ENCODE results near the gene TSEN2. TPM values are rescaled to one million over a fixed set of nuclear protein-coding genes. Genes with fewer than 3 reads are reported as not detected.

The TSEN2 gene
- total and polyA plus RNA-seq, 2 of the 13 experiments (the other 11 are each of a cell fraction or from before 2014, with no cell fraction given): 11.0 to 17.3 TPM

- TF ChIP-seq ETV6 (CRISPR knock-in tag; conservative IDR thresholded peaks at IDR 0.05) (no peak; the same call in 1 of the 2 replicates), DPF2 (CRISPR knock-in tag; IDR thresholded peaks at IDR 0.05; ENCODE audit: borderline replicate concordance, low read depth) (no peak), HNRNPK (IDR thresholded peaks at IDR 0.05; ENCODE audit: low read depth, low read length, poor library complexity, severe bottlenecking) (no peak), RFXAP (CRISPR knock-in tag; IDR thresholded peaks at IDR 0.05; ENCODE audit: borderline replicate concordance) (0 out of 2 replicates have a peak, but pooled peaks have one; percentile 51), TGIF2 (CRISPR knock-in tag; IDR thresholded peaks at IDR 0.05) (no peak), ZNF75D (CRISPR knock-in tag; IDR thresholded peaks at IDR 0.05; ENCODE audit: borderline replicate concordance) (no peak), ZNF547 (CRISPR knock-in tag; IDR thresholded peaks at IDR 0.05) (peak; percentile 91), ZBTB25 (CRISPR knock-in tag; IDR thresholded peaks at IDR 0.05) (peak; percentile 88), HNRNPLL (IDR thresholded peaks at IDR 0.05; ENCODE audit: low read depth, low read length, poor library complexity, severe bottlenecking) (peak; percentile 75), ZNF850 (CRISPR knock-in tag; conservative IDR thresholded peaks at IDR 0.05) (no peak), ETV5 (CRISPR knock-in tag; IDR thresholded peaks at IDR 0.05; ENCODE audit: borderline replicate concordance) (peak; percentile 60), ZNF777 (CRISPR knock-in tag; IDR thresholded peaks at IDR 0.05) (peak; percentile 30; the same call in 1 of the 2 replicates), FOXM1 (CRISPR knock-in tag; IDR thresholded peaks at IDR 0.05) (no peak; the same call in none of the 2 replicates), NCOR1 (IDR thresholded peaks at IDR 0.05; ENCODE audit: borderline replicate concordance, low read length) (no peak), KLF16 (CRISPR knock-in tag; IDR thresholded peaks at IDR 0.05) (peak in 1 of 2 experiments; percentile 58; a peak in 1 of 4 replicates), SOX13 (IDR thresholded peaks at IDR 0.05) (peak; percentile 25; the same call in 1 of the 2 replicates), SOX13 (CRISPR knock-in tag; conservative IDR thresholded peaks at IDR 0.05 in 1 of 2, IDR thresholded peaks at IDR 0.05 in 1 of 2) (peak in 1 of 2 experiments; percentile 39; a peak in 1 of 4 replicates), ZFP37 (CRISPR knock-in tag; IDR thresholded peaks at IDR 0.05; ENCODE audit: borderline replicate concordance) (no peak), CEBPZ (IDR thresholded peaks at IDR 0.05; ENCODE audit: low read length) (no peak), ZBTB26 (CRISPR knock-in tag; IDR thresholded peaks at IDR 0.05; ENCODE audit: borderline replicate concordance) (no peak)
- TF ChIP-seq, protein P1, sequence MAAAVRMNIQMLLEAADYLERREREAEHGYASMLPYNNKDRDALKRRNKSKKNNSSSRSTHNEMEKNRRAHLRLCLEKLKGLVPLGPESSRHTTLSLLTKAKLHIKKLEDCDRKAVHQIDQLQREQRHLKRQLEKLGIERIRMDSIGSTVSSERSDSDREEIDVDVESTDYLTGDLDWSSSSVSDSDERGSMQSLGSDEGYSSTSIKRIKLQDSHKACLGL (CRISPR knock-in tag; IDR thresholded peaks at IDR 0.05): peak; percentile 97
These were observed 72.6 kb downstream of the TSEN2 start, which contains the start of gene MKRN2 (continued) for GRCh38 chr3:12556690-12557472.
